HepG2 (cell line): ENCODE results near the gene BLOC1S1. TPM values are rescaled to one million over a fixed set of nuclear protein-coding genes. Genes with fewer than 3 reads are reported as not detected.
A peak's percentile ranks its signal among the peaks of the same experiment; 100 is the strongest.

ENCODE experiments used
- AGO1 ChIP-seq: fragments of 200-400 bp; formaldehyde crosslinking; IDR thresholded peaks from 2 replicates; pipeline ENCODE4 v1.6.1; 2017; ENCODE audit warnings: mild to moderate bottlenecking, low read depth, low read length, moderate library complexity; ENCODE audit not compliant: poor library complexity, severe bottlenecking
- HMG20A ChIP-seq: IDR thresholded peaks from 2 replicates; pipeline ENCODE4 v1.6.1; 2016; ENCODE audit warnings: borderline replicate concordance
- NCOA5 ChIP-seq: sonication (generic); formaldehyde crosslinking; IDR thresholded peaks from 2 replicates; pipeline ENCODE4 v1.4.0; 2020; ENCODE audit warnings: missing genetic modification reagents
- PPARG ChIP-seq: conservative IDR thresholded peaks from 2 replicates; pipeline ENCODE4 v1.6.1; 2016; ENCODE audit warnings: missing biosample characterization, missing genetic modification reagents
- TGIF2 ChIP-seq: IDR thresholded peaks from 2 replicates; pipeline ENCODE4 v1.6.1; 2016; ENCODE audit warnings: control low read depth, missing compliant biosample characterization
- ZBTB20 ChIP-seq: sonication (generic); formaldehyde crosslinking; IDR thresholded peaks from 2 replicates; pipeline ENCODE4 v1.8.1; 2023; ENCODE audit warnings: missing genetic modification reagents, low read depth, mild to moderate bottlenecking, borderline replicate concordance
- ZNF3 ChIP-seq: IDR thresholded peaks from 2 replicates; pipeline ENCODE4 v1.7.0; 2017; ENCODE audit warnings: inconsistent platforms
- ZNF670 ChIP-seq: sonication (generic); formaldehyde crosslinking; IDR thresholded peaks from 2 replicates; pipeline ENCODE4 v1.8.0; 2022; ENCODE audit warnings: mild to moderate bottlenecking, missing genetic modification reagents, borderline replicate concordance
- ZSCAN20 ChIP-seq: sonication (generic); formaldehyde crosslinking; IDR thresholded peaks from 2 replicates; pipeline ENCODE4 v1.4.0; 2020; ENCODE audit warnings: missing genetic modification reagents, mild to moderate bottlenecking, borderline replicate concordance
- polyA plus RNA-seq, 8 experiments: library from polyadenylated mRNA; depleted of rRNA in 3 of 8; stranded (reverse) in 7 of 8; unstranded in 1 of 8; fragments of >200 nt; fragmentation: Illumina TruSeq in 4 of 8; extraction: Trizol in 4 of 8; gene quantifications; 2 replicates each; pipeline versions ENCODE4 v1.2.1 to v1.2.3, GENCODE V29; 2011 to 2016; ENCODE audit warnings: low read depth in 4 of 8, missing spikeins in 1 of 8, mixed read lengths in 1 of 8; ENCODE audit not compliant: insufficient read depth in 1 of 8
- total RNA-seq, 5 experiments: library from RNA; depleted of rRNA; stranded (reverse); fragments of >200 nt; fragmentation: Illumina TruSeq; extraction: Trizol; gene quantifications; 2 replicates each; pipeline ENCODE4 v1.2.3, GENCODE V29; 2016; ENCODE audit warnings: low read depth in 1 of 5
- TF ChIP-seq, protein P1 (sequence below): sonication (generic); formaldehyde crosslinking; IDR thresholded peaks from 2 replicates; pipeline ENCODE4 v1.4.0; 2020; ENCODE audit warnings: mild to moderate bottlenecking, low read depth, missing genetic modification reagents
- TF ChIP-seq, protein P2 (sequence below): sonication (generic); formaldehyde crosslinking; IDR thresholded peaks from 2 replicates; pipeline ENCODE4 v1.5.1; 2020; ENCODE audit warnings: missing genetic modification reagents, mild to moderate bottlenecking, borderline replicate concordance
- TF ChIP-seq, protein P3 (sequence below), 2 experiments: sonication (generic) in 1 of 2; formaldehyde crosslinking in 1 of 2; IDR thresholded peaks; 2 replicates each; pipeline versions ENCODE4 v1.5.1 to v1.6.1; 2011 to 2020; ENCODE audit warnings: borderline replicate concordance in 1 of 2, low read depth in 1 of 2, low read length in 1 of 2, mild to moderate bottlenecking in 1 of 2, missing genetic modification reagents in 1 of 2, moderate library complexity in 1 of 2
- TF ChIP-seq, protein P4 (sequence below): sonication (generic); formaldehyde crosslinking; IDR thresholded peaks from 2 replicates; pipeline ENCODE4 v1.5.0; 2020; ENCODE audit warnings: mild to moderate bottlenecking, missing genetic modification reagents, borderline replicate concordance
- TF ChIP-seq, protein P5 (sequence below): sonication (generic); formaldehyde crosslinking; IDR thresholded peaks from 2 replicates; pipeline ENCODE4 v1.4.0; 2020; ENCODE audit warnings: missing genetic modification reagents, low read depth, mild to moderate bottlenecking, borderline replicate concordance

The BLOC1S1 gene
- total and polyA plus RNA-seq, 2 of the 13 experiments (the other 11 are each of a cell fraction or from before 2014, with no cell fraction given), result 55.1 to 95.3 TPM

DNA sequence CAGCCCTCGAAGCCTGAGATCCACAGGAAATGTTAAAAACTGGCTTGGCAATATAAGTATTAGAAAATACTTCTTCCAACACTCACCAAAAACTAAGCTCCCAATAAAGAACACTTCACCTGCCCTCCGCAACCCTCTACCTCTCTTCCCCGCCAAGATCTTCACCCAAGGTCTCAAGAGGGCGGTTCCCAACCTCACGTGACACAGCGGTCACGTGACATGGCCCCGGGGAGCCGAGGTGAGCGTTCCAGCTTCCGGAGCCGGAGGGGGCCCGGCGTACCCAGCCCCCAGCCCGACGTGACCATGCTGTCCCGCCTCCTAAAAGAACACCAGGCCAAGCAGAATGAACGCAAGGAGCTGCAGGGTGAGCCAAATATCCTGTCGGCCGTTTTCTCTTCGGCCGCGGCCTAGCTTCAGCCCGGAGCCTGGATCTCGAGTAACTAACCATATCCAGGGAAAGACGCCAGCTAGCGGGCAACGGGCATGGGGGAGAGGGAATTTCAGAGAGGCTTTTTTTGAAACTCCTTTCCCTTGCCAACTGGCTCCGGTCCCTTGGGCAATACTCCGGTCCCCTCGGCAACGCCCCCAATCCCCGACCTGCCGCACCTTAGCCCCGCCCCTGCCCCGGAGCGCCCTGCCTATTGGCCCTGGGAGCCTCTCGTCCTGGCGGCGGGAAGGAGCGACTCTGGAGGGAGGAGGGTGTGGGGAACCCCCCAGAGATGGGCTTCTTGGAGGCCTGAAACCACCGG lies at the start of gene BLOC1S1 (continued):
- TF ChIP-seq, protein P1, sequence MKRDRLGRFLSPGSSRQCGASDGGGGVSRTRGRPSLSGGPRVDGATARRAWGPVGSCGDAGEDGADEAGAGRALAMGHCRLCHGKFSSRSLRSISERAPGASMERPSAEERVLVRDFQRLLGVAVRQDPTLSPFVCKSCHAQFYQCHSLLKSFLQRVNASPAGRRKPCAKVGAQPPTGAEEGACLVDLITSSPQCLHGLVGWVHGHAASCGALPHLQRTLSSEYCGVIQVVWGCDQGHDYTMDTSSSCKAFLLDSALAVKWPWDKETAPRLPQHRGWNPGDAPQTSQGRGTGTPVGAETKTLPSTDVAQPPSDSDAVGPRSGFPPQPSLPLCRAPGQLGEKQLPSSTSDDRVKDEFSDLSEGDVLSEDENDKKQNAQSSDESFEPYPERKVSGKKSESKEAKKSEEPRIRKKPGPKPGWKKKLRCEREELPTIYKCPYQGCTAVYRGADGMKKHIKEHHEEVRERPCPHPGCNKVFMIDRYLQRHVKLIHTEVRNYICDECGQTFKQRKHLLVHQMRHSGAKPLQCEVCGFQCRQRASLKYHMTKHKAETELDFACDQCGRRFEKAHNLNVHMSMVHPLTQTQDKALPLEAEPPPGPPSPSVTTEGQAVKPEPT (CRISPR knock-in tag), result 0 out of 2 replicates have a peak, but pooled peaks have one; percentile 26
- TF ChIP-seq HMG20A (CRISPR knock-in tag) (0 out of 2 replicates have a peak, but pooled peaks have one; percentile 20), ZNF3 (CRISPR knock-in tag) (no peak), AGO1 (no peak), PPARG (CRISPR knock-in tag) (no peak), ZBTB20 (0 out of 2 replicates have a peak, but pooled peaks have one; percentile 30), ZNF670 (CRISPR knock-in tag) (no peak), ZSCAN20 (no peak), NCOA5 (no peak), TGIF2 (peak; percentile 70)
- TF ChIP-seq, protein P2, sequence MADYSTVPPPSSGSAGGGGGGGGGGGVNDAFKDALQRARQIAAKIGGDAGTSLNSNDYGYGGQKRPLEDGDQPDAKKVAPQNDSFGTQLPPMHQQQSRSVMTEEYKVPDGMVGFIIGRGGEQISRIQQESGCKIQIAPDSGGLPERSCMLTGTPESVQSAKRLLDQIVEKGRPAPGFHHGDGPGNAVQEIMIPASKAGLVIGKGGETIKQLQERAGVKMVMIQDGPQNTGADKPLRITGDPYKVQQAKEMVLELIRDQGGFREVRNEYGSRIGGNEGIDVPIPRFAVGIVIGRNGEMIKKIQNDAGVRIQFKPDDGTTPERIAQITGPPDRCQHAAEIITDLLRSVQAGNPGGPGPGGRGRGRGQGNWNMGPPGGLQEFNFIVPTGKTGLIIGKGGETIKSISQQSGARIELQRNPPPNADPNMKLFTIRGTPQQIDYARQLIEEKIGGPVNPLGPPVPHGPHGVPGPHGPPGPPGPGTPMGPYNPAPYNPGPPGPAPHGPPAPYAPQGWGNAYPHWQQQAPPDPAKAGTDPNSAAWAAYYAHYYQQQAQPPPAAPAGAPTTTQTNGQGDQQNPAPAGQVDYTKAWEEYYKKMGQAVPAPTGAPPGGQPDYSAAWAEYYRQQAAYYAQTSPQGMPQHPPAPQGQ (CRISPR knock-in tag), result no peak
- TF ChIP-seq, protein P3, sequence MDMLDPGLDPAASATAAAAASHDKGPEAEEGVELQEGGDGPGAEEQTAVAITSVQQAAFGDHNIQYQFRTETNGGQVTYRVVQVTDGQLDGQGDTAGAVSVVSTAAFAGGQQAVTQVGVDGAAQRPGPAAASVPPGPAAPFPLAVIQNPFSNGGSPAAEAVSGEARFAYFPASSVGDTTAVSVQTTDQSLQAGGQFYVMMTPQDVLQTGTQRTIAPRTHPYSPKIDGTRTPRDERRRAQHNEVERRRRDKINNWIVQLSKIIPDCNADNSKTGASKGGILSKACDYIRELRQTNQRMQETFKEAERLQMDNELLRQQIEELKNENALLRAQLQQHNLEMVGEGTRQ (IDR thresholded peaks at IDR 0.05; ENCODE audit: low read depth, low read length), result peak; percentile 100
- TF ChIP-seq, protein P3 (CRISPR knock-in tag; IDR thresholded peaks at IDR 0.05; ENCODE audit: borderline replicate concordance), result peak; percentile 100; the same call in 1 of the 2 replicates
- TF ChIP-seq, protein P4, sequence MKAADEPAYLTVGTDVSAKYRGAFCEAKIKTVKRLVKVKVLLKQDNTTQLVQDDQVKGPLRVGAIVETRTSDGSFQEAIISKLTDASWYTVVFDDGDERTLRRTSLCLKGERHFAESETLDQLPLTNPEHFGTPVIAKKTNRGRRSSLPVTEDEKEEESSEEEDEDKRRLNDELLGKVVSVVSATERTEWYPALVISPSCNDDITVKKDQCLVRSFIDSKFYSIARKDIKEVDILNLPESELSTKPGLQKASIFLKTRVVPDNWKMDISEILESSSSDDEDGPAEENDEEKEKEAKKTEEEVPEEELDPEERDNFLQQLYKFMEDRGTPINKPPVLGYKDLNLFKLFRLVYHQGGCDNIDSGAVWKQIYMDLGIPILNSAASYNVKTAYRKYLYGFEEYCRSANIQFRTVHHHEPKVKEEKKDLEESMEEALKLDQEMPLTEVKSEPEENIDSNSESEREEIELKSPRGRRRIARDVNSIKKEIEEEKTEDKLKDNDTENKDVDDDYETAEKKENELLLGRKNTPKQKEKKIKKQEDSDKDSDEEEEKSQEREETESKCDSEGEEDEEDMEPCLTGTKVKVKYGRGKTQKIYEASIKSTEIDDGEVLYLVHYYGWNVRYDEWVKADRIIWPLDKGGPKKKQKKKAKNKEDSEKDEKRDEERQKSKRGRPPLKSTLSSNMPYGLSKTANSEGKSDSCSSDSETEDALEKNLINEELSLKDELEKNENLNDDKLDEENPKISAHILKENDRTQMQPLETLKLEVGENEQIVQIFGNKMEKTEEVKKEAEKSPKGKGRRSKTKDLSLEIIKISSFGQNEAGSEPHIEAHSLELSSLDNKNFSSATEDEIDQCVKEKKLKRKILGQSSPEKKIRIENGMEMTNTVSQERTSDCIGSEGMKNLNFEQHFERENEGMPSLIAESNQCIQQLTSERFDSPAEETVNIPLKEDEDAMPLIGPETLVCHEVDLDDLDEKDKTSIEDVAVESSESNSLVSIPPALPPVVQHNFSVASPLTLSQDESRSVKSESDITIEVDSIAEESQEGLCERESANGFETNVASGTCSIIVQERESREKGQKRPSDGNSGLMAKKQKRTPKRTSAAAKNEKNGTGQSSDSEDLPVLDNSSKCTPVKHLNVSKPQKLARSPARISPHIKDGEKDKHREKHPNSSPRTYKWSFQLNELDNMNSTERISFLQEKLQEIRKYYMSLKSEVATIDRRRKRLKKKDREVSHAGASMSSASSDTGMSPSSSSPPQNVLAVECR (CRISPR knock-in tag), result peak; percentile 98
- TF ChIP-seq, protein P5, sequence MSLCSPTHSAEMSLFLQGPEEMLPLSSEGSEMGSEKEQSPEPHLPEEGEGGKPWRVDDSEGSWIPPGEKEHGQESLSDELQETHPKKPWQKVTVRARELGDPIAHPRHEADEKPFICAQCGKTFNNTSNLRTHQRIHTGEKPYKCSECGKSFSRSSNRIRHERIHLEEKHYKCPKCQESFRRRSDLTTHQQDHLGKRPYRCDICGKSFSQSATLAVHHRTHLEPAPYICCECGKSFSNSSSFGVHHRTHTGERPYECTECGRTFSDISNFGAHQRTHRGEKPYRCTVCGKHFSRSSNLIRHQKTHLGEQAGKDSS (CRISPR knock-in tag), result peak; percentile 50; the same call in 1 of the 2 replicates
